GM19328 (cell line): ENCODE data around the gene LMX1A.

Source experiments
- ATAC-seq: cut with Tn5 transposase; IDR thresholded peaks from one replicate; pipeline ENCODE4 v1.9.1; 2021; ENCODE audit warnings: mild to moderate bottlenecking, moderate library complexity; ENCODE audit not compliant: unreplicated experiment

The LMX1A gene

GRCh38 chr1:165225062-165225461 lies 131.5 kb downstream of the LMX1A start:
- no peak for ATAC-seq

DNA sequence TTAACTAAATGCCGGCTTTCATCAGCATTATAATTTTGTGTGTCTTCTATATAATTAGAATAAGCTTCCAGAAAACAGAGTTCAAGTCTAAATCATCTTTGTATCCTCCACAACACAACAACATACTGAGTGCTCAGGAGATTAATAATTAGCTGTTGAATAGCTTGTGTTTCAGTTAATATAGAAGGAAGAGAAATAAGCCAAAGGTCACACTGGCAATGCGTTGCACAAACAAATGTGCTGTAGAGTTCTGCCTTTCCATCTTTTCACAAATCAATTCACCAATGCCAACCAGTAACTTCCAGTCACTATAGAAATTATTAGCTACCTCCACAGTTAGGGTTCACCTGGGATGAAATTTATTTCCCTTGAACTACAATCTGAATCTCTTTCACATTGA lies 132.0 kb downstream of the LMX1A start:
- ATAC-seq: no peak

- ATAC-seq: no peak
These were observed 133.9 kb downstream of the LMX1A start for GRCh38 chr1:165222580-165222979.

DNA sequence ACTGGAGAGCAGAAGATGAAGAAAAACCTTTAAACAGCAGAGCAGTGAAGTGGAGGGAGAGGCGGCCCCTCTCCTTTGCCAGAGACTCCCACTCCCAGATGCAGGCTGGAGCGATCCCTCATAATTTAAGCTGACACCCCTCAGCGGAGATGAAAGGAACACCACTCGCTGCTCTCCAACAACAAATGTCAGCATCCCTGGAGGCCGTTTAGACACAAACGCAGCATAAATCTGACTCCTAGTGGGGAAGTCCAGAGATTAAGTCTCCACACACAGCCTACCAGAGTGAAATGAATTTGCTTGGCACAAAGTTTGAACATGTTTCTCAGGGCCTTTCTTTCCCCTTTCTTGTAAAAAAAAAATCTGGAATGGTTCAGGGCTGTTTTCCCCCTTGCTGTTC lies 137.8 kb downstream of the LMX1A start:
- no peak for ATAC-seq

DNA sequence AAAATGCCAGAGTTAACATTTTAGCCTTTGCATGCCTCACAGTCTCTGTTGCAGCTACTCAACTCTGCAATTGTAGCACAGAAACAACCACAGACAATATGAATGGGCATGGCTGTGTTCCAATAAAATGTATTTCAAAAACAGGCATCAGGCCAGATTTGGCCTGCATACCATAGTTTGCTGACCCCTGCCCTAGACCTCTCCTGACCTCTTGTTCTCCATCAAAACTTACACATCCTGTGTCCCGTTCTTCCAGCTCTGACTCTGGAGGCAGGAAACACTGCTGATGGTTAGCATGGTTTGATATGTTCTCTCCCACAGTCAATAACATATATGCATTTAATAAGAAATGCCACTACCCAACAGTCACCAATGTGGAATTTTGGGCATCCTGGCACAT lies 138.6 kb downstream of the LMX1A start:
- ATAC-seq: no peak

DNA sequence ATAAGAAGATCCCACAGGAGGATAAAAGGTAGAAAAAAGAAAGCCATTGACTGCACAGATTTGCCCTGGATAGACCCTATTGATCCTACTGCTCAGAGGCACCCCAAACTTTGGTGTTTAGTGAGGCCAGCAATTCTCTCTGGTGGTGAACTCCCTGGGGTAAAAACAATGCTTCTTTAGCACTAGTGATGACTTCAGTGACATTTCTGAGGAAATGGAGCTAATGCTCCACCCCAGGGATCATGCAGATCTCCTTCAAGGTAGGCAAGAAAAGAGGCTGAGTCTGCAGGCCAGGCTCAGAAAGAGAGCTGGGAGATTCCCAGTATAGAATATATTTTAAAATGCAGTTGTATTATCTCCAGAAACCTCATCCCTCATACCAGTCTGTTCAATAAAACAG lies 140.3 kb downstream of the LMX1A start:
- ATAC-seq: no peak

GRCh38 chr1:165215676-165216075 lies 140.8 kb downstream of the LMX1A start:
- ATAC-seq: no peak

GRCh38 chr1:165212229-165212628 lies 144.3 kb downstream of the LMX1A start:
- ATAC-seq: no peak

DNA sequence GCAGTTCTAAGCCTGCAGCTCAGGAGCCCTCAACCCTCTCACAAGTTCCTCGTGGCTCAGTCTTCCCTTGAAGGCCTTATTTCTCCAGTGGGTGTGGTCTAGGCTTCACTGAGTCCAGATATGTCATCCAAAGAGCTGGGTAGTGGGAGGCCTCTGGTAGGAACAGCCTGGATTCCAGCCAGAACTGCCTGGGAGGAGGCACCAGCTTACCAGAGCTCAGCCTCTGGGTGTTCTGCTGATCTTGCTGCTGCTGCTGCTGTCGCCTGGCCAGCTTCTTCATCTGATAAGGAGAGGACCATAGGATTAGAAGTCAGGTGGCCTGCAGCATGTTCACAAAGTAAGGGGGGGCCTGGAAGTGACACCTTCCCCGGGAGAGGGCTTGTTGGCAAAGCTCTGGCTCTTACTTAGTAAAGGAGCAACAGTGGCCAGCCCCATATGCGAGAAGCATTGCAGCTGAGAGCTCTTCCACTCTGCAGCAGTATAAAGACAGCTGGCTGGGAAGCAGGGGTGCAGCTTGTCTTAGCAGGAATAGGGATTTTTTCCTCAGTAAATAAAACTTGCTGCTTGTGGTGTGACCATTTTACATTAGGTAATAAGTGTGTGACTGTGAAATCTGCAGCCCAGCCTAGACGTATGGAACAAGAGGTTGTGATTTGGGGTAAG lies 148.5 kb downstream of the LMX1A start:
- ATAC-seq: no peak

DNA sequence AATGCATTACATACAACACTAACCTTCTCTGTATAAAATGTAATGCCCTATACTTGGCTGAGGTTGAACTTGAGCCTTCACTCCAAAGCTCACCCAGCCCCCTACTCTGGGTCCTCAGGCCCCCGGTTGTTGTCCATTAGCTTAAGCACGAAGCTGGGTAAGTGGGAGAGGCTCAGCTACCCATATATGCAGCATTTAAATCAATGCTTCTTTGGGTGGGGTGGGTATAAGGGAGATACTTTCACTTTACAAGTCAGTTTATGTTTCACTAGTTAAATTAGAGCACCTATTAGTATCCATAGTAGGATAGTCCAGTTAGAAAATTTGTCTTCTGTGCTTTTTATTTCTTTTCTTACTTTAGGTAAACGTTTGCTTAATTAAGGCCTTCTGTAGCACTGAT lies 151.4 kb downstream of the LMX1A start:
- no peak for ATAC-seq

- no peak for ATAC-seq
These were observed 152.0 kb downstream of the LMX1A start for GRCh38 chr1:165204548-165204947.

DNA sequence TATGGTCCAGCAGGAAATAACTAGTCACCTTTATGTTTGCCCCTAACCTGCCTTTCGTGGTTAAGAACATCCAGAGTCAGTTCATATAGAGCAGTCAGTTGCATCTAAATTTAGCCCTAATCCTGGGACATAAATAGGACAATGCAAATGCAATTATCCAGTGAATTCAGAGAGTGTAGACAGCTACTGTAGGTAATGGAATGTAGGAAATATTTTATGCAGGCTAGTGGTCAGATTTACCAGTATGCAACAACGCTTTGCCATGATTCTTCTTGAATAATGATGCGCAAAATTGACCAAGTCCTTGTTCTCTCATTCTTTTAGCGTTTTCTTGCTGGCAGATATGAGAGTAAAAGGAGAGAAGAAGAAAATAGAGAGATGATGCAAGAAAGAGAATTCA lies 165.4 kb downstream of the LMX1A start:
- ATAC-seq: no peak

GRCh38 chr1:165189913-165190312 lies 166.6 kb downstream of the LMX1A start:
- no peak for ATAC-seq

DNA sequence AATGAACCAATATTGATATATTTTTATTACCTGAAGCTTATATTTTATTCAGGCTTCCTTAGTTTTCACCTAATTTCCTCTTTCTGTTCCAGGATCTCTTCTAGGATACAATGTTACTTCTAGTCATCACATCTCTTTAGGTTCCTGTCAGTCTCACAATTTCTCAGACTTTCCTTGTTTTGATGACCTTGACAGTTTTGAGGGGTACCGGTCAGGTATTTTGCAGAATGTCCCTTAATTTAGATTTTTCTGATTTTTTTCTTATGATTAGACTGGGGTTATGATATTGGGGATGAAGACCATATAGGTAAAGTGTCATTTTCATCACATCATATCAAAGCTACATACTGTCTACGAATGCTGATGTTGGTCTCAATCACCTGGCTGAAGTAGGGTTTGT lies 167.5 kb downstream of the LMX1A start:
- no peak for ATAC-seq

DNA sequence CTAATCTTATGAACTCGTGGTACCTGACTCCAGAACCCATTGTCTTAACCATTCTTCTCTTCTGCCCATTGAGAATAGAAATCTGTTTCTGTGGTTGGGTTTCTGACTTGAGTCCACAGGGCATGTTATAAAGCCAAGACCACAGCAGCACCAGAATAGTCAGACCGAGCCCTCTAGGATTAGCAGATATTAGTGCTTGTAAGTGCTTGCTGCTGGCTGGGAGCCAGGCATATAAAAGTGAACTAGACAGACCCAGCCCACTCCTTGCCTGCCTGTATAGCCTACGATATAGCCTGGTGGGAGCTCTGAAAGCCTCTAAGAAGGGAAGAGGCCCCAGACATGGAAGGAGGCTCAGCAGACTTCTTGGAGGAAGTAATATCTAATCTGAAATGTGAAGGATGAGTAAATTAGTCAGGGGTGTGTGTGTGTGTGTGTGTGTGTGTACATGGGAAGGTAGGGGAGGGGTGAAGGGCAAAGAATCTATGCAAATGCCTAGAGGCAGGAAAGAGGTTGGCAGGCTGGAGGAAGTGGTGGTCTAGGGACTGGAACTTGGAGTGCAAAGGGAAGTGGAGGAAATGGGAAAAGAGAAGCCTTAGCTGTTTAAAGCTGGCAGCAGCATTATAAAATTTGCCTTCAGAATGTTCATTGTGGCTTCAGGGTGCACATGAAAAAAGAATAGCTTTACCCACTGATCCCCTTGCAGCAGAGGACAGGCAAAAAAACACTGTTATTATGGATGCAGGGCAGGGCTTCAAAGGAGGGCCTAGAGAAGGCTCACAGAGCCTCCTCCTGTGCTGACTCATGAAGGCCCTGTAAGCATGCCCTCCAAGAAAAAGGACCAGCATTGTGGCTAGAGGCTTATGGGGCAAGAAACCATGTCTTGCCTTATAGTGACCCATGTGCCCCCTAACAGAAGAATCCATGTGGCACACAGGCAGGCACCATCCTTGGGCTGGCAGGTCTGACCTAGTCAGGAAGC lies 169.2 kb downstream of the LMX1A start:
- no peak for ATAC-seq

DNA sequence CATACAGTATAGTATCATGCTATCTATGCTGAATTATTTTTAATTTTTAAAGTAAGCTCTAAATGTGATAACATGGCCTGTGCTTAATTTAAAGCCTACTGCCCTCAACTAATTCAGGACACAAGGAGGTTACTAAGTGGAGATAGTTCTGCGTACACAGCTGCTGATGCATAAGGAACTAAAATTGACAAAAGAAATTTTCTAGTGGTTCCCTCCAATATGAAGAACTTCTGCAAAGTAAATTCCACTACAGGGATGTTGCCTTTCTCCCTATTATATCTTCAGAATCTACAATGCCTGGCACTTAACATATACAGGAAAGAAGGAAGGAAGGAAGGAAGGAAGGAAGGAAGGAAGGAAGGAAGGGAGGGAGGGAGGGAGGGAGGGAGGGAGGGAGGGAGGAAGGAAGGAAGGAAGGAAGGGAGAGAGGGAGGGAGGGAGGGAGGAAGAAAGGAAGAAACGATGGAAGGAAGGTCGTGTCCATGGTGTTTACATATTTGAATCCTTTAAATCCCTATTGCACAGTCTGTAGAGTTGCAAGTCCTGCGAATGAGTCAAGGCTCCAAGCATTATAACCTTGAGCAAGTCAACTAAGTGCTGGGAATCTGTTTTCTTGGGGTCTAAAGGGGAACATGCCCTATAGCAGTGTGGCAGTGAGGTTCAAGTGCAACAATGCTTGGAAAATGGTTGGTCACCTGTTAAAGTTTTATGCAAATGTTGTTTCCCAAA lies 171.2 kb downstream of the LMX1A start:
- ATAC-seq: no peak

DNA sequence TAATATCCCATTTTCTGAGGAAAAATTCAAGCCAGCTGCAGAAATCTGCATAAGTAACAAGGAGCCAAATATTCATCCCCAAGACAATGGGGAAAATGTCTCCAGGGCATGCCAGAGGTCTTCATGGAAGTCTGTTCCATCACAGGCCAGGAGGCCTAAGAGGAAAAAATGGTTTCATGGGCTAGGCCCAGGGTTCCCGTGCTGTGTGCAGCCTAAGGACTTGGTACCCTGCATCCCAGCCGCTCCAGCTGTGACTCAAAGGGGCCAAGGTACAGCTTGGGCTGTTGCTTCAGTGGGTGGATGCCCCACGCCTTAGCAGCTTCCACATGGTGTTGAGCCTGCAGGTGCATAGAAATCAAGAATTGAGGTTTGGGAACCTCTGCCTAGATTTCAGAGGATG lies 173.5 kb downstream of the LMX1A start:
- ATAC-seq: no peak

DNA sequence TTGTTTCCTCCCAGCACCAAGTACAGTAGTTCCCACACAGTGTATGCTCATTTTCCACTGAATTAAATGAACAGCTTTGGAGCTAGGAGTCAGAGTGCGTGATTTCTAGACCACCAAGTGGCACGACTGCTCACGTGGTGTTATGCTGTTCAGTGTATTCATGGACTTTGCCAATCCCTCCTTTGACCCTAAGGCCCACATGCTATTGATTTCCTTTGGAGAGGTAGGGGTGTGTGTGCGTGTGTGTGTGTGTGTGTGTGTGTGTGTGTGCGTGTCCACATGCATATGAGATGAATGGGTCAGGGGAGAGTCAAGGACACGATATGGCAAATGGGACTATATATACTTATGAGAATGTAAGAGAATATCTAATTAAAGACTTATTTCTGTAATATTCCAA lies 177.2 kb downstream of the LMX1A start:
- ATAC-seq: no peak

DNA sequence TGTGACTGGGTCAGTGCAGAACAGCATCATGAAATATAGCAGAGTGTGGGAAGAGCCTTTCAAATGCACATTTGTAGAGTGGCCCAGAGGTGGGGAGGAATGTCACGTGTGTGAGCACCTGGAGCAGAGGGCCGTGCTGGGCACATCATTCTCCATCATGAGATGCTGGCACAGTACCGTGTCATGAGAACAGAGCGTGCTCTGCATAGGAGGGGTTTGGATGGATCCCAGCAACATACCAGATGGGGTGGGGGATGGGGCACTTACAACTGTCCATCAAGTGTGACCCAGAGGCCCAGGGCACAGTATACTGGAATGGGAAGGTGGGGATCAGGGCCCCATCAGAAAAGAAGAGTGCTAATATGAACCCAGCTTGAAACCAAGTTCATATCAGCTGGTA lies 182.0 kb downstream of the LMX1A start:
- ATAC-seq: no peak

DNA sequence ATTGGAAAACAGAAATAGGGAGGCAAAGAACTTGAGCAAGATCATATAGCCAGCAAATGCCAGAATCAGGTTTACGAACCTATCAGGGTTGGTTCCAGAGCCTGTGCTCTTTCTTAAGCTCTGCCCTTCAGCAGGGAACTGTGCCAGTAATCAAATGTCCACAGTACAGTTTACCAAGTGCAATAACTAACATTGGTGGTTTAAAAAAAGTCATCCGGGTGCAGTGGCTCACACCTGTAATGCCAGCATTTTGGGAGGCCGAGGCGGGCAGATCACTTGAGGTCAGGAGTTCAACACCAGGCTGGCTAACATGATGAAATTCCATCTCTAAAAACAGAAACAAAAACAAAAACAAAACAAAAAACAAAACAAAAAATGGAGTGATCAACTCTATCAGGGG lies 182.7 kb downstream of the LMX1A start:
- no peak for ATAC-seq

GRCh38 chr1:165173409-165173808 lies 183.1 kb downstream of the LMX1A start:
- ATAC-seq: no peak

DNA sequence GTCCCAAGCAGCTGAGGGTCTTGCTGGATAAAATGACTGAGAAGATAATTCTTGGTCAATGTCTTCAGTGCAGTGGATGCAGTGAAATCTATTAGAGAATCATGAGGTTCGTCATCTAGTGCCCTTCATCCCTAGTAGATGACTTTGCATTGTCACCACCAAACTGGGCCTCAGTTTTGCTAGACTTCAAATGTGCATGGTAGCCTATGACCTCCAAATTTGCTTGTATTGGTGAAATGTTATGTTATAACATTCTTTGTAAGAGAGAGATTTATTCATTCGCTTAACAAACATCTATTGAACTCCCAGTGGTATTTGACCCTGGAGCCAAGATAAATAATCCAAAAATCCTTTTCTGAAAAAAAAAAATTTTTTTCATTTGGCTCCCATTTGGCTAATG lies 183.8 kb downstream of the LMX1A start:
- ATAC-seq: no peak
